HCT116 (cell line): ENCODE measurements around the gene CADPS2. TPM values are rescaled to one million over a fixed set of nuclear protein-coding genes. Genes with fewer than 3 reads are reported as not detected.

Experiments used
- ATAC-seq: fragments of 200-7000 bp; cut with Tn5 transposase; 2 replicates; pipeline ENCODE4 v1.9.1; 2020; ENCODE audit warnings: mild to moderate bottlenecking, moderate library complexity
- BruUV-seq: library from RNA; stranded (reverse); fragments of 400-500 nt; replicated peaks from 2 replicates; lab custom pipeline; 2021; lab: Mats Ljungman, UMichigan
- CTCF ChIA-PET: fragments of 300-600 bp; sonication (Branson Sonifier 250); formaldehyde crosslinking; loops from one replicate; lab custom pipeline; 2021; ENCODE audit warnings: antibody characterized with exemption; lab: Charles Lee
- POLR2A ChIA-PET: fragments of 300-600, 350-600 bp; sonication (Branson Sonifier 250); formaldehyde crosslinking; loops from one replicate; lab custom pipeline; 2021; ENCODE audit warnings: antibody characterized with exemption; lab: Charles Lee
- RAD21 ChIA-PET, 2 experiments: fragments of 300-600 bp; sonication (Branson Sonifier 250); formaldehyde crosslinking; loops; one replicate each; lab custom pipeline; 2023; ENCODE audit warnings: low total read pairs in 2 of 2; ENCODE audit not compliant: uncharacterized antibody in 2 of 2, unreplicated experiment in 2 of 2, low non-redundant PET in 1 of 2; lab: Charles Lee
- DNase-seq: peaks from one replicate; pipeline ENCODE4 v3.0.0-alpha.2; 2010; ENCODE audit warnings: low read depth, low spot score
- H2AFZ ChIP-seq: fragments of 200-600 bp; shearing (Covaris generic), sonication (generic); 2 replicates; pipeline ENCODE4 v1.6.1; 2017; ENCODE audit warnings: low read depth, mixed run types, mixed read lengths, antibody characterized with exemption, low read length; ENCODE audit not compliant: poor library complexity, severe bottlenecking
- H3K27ac ChIP-seq: 2 replicates; pipeline ENCODE4 v1.5.1; 2012; ENCODE audit warnings: low read depth, low read length
- H3K27me3 ChIP-seq: fragments of 200-600 bp; sonication (generic); 2 replicates; pipeline ENCODE4 v1.6.1; 2016; ENCODE audit warnings: mixed run types, low read length, mixed read lengths; ENCODE audit not compliant: insufficient read depth
- H3K36me3 ChIP-seq, 2 experiments: fragments of 200-500 bp in 1 of 2; fragments of 200-600 bp in 1 of 2; sonication (Bioruptor generic) in 1 of 2; sonication (generic) in 1 of 2; 2 replicates each; pipeline versions ENCODE4 v1.5.1 to v1.6.1; 2014 to 2016; ENCODE audit warnings: low read length in 2 of 2, inconsistent platforms in 1 of 2, mixed read lengths in 1 of 2, mixed run types in 1 of 2; ENCODE audit not compliant: insufficient read depth in 2 of 2, control insufficient read depth in 1 of 2
- H3K4me1 ChIP-seq, 2 experiments: fragments of 200-600 bp in 1 of 2; sonication (generic) in 1 of 2; 2 replicates each; pipeline versions ENCODE4 v1.5.1 to v1.6.1; 2012 to 2017; ENCODE audit warnings: low read length in 2 of 2, inconsistent platforms in 1 of 2, mild to moderate bottlenecking in 1 of 2, mixed read lengths in 1 of 2, mixed run types in 1 of 2, moderate library complexity in 1 of 2; ENCODE audit not compliant: insufficient read depth in 2 of 2, control insufficient read depth in 1 of 2
- H3K4me2 ChIP-seq: fragments of 200-600 bp; sonication (generic); 2 replicates; pipeline ENCODE4 v1.6.1; 2017; ENCODE audit warnings: mixed run types, low read length, mixed read lengths
- H3K4me3 ChIP-seq, 2 experiments: fragments of 200-600 bp in 1 of 2; sonication (generic) in 1 of 2; replicated peaks in 1 of 2; 2 replicates each; pipeline ENCODE4 v1.5.1; 2011 to 2016; ENCODE audit warnings: low read length in 2 of 2, control low read depth in 1 of 2, low read depth in 1 of 2, mild to moderate bottlenecking in 1 of 2, mixed read lengths in 1 of 2, mixed run types in 1 of 2
- H3K79me2 ChIP-seq: fragments of 200-600 bp; sonication (generic); 2 replicates; pipeline ENCODE4 v1.6.1; 2017; ENCODE audit warnings: mild to moderate bottlenecking, mixed run types, low read length, moderate library complexity, mixed read lengths; ENCODE audit not compliant: insufficient read depth
- H3K9ac ChIP-seq: fragments of 200-600 bp; sonication (generic); 2 replicates; pipeline ENCODE4 v1.6.1; 2016; ENCODE audit warnings: low read length, mixed read lengths
- H3K9me2 ChIP-seq: fragments of 200-600 bp; sonication (generic), shearing (Covaris generic); 2 replicates; pipeline ENCODE4 v1.6.1; 2017; ENCODE audit warnings: mixed run types, mild to moderate bottlenecking, moderate library complexity; ENCODE audit not compliant: insufficient read depth
- H3K9me3 ChIP-seq, 2 experiments: fragments of 200-500 bp in 1 of 2; fragments of 200-600 bp in 1 of 2; sonication (Bioruptor generic) in 1 of 2; sonication (generic) in 1 of 2; 2 replicates each; pipeline ENCODE4 v1.6.1; 2014 to 2017; ENCODE audit warnings: low read length in 2 of 2, mixed read lengths in 2 of 2, inconsistent platforms in 1 of 2, low read depth in 1 of 2, mild to moderate bottlenecking in 1 of 2, mixed run types in 1 of 2, moderate library complexity in 1 of 2; ENCODE audit not compliant: control insufficient read depth in 1 of 2, insufficient read depth in 1 of 2
- H4K20me1 ChIP-seq: fragments of 200-600 bp; sonication (generic), shearing (Covaris generic); 2 replicates; pipeline ENCODE4 v1.6.1; 2017; ENCODE audit warnings: mixed run types, mild to moderate bottlenecking, moderate library complexity; ENCODE audit not compliant: insufficient read depth
- ATF3 ChIP-seq: IDR thresholded peaks from 2 replicates; pipeline ENCODE4 v1.6.1; 2012
- CBX3 ChIP-seq: IDR thresholded peaks from 2 replicates; pipeline ENCODE4 v1.6.1; 2012; ENCODE audit warnings: low read depth
- CEBPB ChIP-seq: IDR thresholded peaks from 2 replicates; pipeline ENCODE4 v1.6.1; 2012; ENCODE audit warnings: low read depth
- CTCF ChIP-seq, 3 experiments: fragments of 200-600 bp in 1 of 3; sonication (generic) in 1 of 3; IDR thresholded peaks in 2 of 3; conservative IDR thresholded peaks in 1 of 3; 2 replicates each; pipeline ENCODE4 v1.5.1; 2012 to 2017; ENCODE audit warnings: low read depth in 2 of 3, low read length in 2 of 3, antibody characterized with exemption in 1 of 3, borderline replicate concordance in 1 of 3, control low read depth in 1 of 3, mild to moderate bottlenecking in 1 of 3, mixed read lengths in 1 of 3, mixed run types in 1 of 3, moderate library complexity in 1 of 3; ENCODE audit not compliant: insufficient read depth in 1 of 3
- EGR1 ChIP-seq: IDR thresholded peaks from 2 replicates; pipeline ENCODE4 v1.6.1; 2012; ENCODE audit warnings: low read depth
- ELF1 ChIP-seq: IDR thresholded peaks from 2 replicates; pipeline ENCODE4 v1.6.1; 2012; ENCODE audit warnings: low read depth, borderline replicate concordance
- EZH2 ChIP-seq: fragments of 200-600 bp; sonication (generic); IDR thresholded peaks from 2 replicates; pipeline ENCODE4 v1.6.1; 2017; ENCODE audit warnings: antibody characterized with exemption, mixed run types
- JUND ChIP-seq: IDR thresholded peaks from 2 replicates; pipeline ENCODE4 v1.6.1; 2012
- MAX ChIP-seq: IDR thresholded peaks from 2 replicates; pipeline ENCODE4 v1.6.1; 2012
- POLR2AphosphoS5 ChIP-seq: IDR thresholded peaks from 2 replicates; pipeline ENCODE4 v1.6.1; 2011; ENCODE audit warnings: mild to moderate bottlenecking, low read depth, low read length, moderate library complexity
- RAD21 ChIP-seq: IDR thresholded peaks from 2 replicates; pipeline ENCODE4 v1.6.1; 2012; ENCODE audit warnings: low read depth, mild to moderate bottlenecking
- SIN3A ChIP-seq: IDR thresholded peaks from 2 replicates; pipeline ENCODE4 v1.6.1; 2012; ENCODE audit warnings: low read depth
- SP1 ChIP-seq: IDR thresholded peaks from 2 replicates; pipeline ENCODE4 v1.6.1; 2012; ENCODE audit warnings: low read depth
- TCF7L2 ChIP-seq: IDR thresholded peaks from 2 replicates; pipeline ENCODE4 v1.7.0; 2011; ENCODE audit warnings: borderline replicate concordance, inconsistent platforms; ENCODE audit not compliant: insufficient read depth, insufficient read length; ENCODE audit errors: extremely low read depth
- YY1 ChIP-seq: IDR thresholded peaks from 2 replicates; pipeline ENCODE4 v1.6.1; 2011; ENCODE audit warnings: low read length, low read depth, moderate library complexity, mild to moderate bottlenecking; ENCODE audit not compliant: insufficient replicate concordance; ENCODE audit errors: extremely low read depth
- ZFX ChIP-seq: fragments of 450-650 bp; IDR thresholded peaks from 2 replicates; pipeline ENCODE4 v1.6.1; 2017
- intact Hi-C: fragments of 100-400 bp; cut with micrococcal nuclease; formaldehyde crosslinking; loops from 2 replicates; pipeline ENCODE4 v1.10.0; 2022
- total RNA-seq: library from RNA; stranded (reverse); gene quantifications from one replicate; pipeline ENCODE4 v1.2.1, GENCODE V29; 2021; ENCODE audit not compliant: unreplicated experiment

Gene CADPS2
- total RNA-seq, 1 experiment from 2014 or later = 7.5 TPM

GRCh38 chr7:122457325-122457724 lies 428.9 kb downstream of the CADPS2 start:
- BruUV-seq = no TSS peak
- intact Hi-C loops = no loop called here
- RAD21 ChIA-PET = no interaction called here

More at GRCh38 chr7:122457325-122457724, 428.9 kb downstream of the CADPS2 start:
- POLR2A ChIA-PET = no interaction called here
- Histone ChIP-seq H2AFZ (no peak overlapping the region), H3K27ac (no peak overlapping the region), H3K9me2 (no peaks in the 10 kb centered on the region)
- no peak for TF ChIP-seq POLR2AphosphoS5
- no peak for TF ChIP-seq CEBPB
- TF ChIP-seq SIN3A = no peak
- no peak for TF ChIP-seq MAX
- no peak for TF ChIP-seq CTCF (IDR thresholded peaks at IDR 0.05 in 2 of 3, conservative IDR thresholded peaks at IDR 0.05 in 1 of 3; ENCODE audit: borderline replicate concordance in 1 of 3, insufficient read depth in 1 of 3, low read depth in 2 of 3, low read length in 2 of 3)
- TF ChIP-seq ELF1 = no peak
- no peak for TF ChIP-seq ATF3
- no peak for TF ChIP-seq EZH2
- no peak for TF ChIP-seq ZFX
- no peak for TF ChIP-seq SP1
- no peak for TF ChIP-seq TCF7L2
- TF ChIP-seq RAD21 = no peak
- TF ChIP-seq EGR1 = no peak
- no peak for TF ChIP-seq YY1
- TF ChIP-seq CBX3 = no peak
- no peak for TF ChIP-seq JUND
- TF ChIP-seq, all 23 proteins: peak for 0
- Histone ChIP-seq H3K4me1 (no peaks in the 10 kb centered on the region), H3K4me2 (no peak overlapping the region), H4K20me1 (no peaks in the 10 kb centered on the region), H3K27me3 (no peaks in the 10 kb centered on the region), H3K79me2 (no peaks in the 10 kb centered on the region), H3K36me3 (no peaks in the 10 kb centered on the region), H3K9ac (no peak overlapping the region), H3K4me3 (no peak overlapping the region), H3K9me3 (no peaks in the 10 kb centered on the region)
- CTCF ChIA-PET = no interaction called here
- DNase-seq (no peak), ATAC-seq (no peak)
